Keratinocyte (primary cell): ENCODE measurements around the gene CDCP1. TPM values are rescaled to one million over a fixed set of nuclear protein-coding genes. Genes with fewer than 3 reads are reported as not detected.

Source experiments
- DNase-seq: peaks from one replicate; pipeline ENCODE4 v3.0.0-alpha.2; 2011; ENCODE audit warnings: low read depth, missing footprints, low spot score
- FAIRE-seq: peaks from 2 replicates; lab custom pipeline; 2011; peaks lifted over from hg19 to GRCh38; lab: Jason Lieb, UNC
- H2AFZ ChIP-seq: 2 replicates; pipeline ENCODE4 v1.6.0; 2012; ENCODE audit warnings: low read length, control low read depth, inconsistent platforms; ENCODE audit not compliant: control insufficient read depth
- H3K27ac ChIP-seq: 2 replicates; pipeline ENCODE4 v1.5.1; 2011; ENCODE audit warnings: low read length; ENCODE audit not compliant: control insufficient read depth, insufficient read depth
- H3K27me3 ChIP-seq: 3 replicates; pipeline ENCODE4 v1.6.0; 2011; ENCODE audit warnings: low read length; ENCODE audit not compliant: control insufficient read depth, insufficient read depth; ENCODE audit errors: extremely low read depth
- H3K36me3 ChIP-seq, 2 experiments: 2 replicates in 1 of 2; 3 replicates in 1 of 2; pipeline ENCODE4 v1.5.1; 2011; ENCODE audit warnings: low read length in 2 of 2, mild to moderate bottlenecking in 1 of 2; ENCODE audit not compliant: control insufficient read depth in 2 of 2, insufficient read depth in 2 of 2; ENCODE audit errors: extremely low read depth in 1 of 2
- H3K4me1 ChIP-seq: 3 replicates; pipeline ENCODE4 v1.5.1; 2011; ENCODE audit warnings: low read length; ENCODE audit not compliant: control insufficient read depth, insufficient read depth; ENCODE audit errors: extremely low read depth
- H3K4me2 ChIP-seq: 3 replicates; pipeline ENCODE4 v1.6.0; 2011; ENCODE audit warnings: low read depth, low read length; ENCODE audit not compliant: control insufficient read depth, insufficient read depth; ENCODE audit errors: extremely low read depth
- H3K4me3 ChIP-seq, 3 experiments: fragments of 200-600 bp in 1 of 3; sonication (generic) in 1 of 3; 2 replicates in 2 of 3; 3 replicates in 1 of 3; pipeline ENCODE4 v1.5.1; 2011 to 2016; ENCODE audit warnings: low read length in 3 of 3, mild to moderate bottlenecking in 3 of 3, control low read depth in 2 of 3, inconsistent platforms in 1 of 3, low read depth in 1 of 3, mixed read lengths in 1 of 3, mixed run types in 1 of 3, moderate library complexity in 1 of 3; ENCODE audit not compliant: control insufficient read depth in 2 of 3, insufficient read depth in 2 of 3; ENCODE audit errors: extremely low read depth in 1 of 3
- H3K79me2 ChIP-seq: 2 replicates; pipeline ENCODE4 v1.6.0; 2012; ENCODE audit warnings: low read length; ENCODE audit not compliant: control insufficient read depth, insufficient read depth
- H3K9ac ChIP-seq: 3 replicates; pipeline ENCODE4 v1.6.0; 2011; ENCODE audit warnings: low read length; ENCODE audit not compliant: control insufficient read depth, insufficient read depth; ENCODE audit errors: extremely low read depth
- H3K9me1 ChIP-seq: 3 replicates; pipeline ENCODE4 v1.6.0; 2011; ENCODE audit warnings: low read length; ENCODE audit not compliant: control insufficient read depth, insufficient read depth; ENCODE audit errors: extremely low read depth
- H3K9me3 ChIP-seq: 2 replicates; pipeline ENCODE4 v1.5.1; 2012; ENCODE audit warnings: low read depth, low read length; ENCODE audit not compliant: control insufficient read depth
- H4K20me1 ChIP-seq: 3 replicates; pipeline ENCODE4 v1.6.0; 2011; ENCODE audit warnings: low read length; ENCODE audit not compliant: control insufficient read depth, insufficient read depth; ENCODE audit errors: extremely low read depth
- CTCF ChIP-seq, 3 experiments: IDR thresholded peaks in 1 of 3; conservative IDR thresholded peaks in 1 of 3; optimal IDR thresholded peaks in 1 of 3; 2 replicates in 2 of 3; 3 replicates in 1 of 3; pipeline versions ENCODE3 to v1.5.1; 2011; ENCODE audit warnings: low read length in 3 of 3, mild to moderate bottlenecking in 3 of 3, moderate library complexity in 2 of 3, control low read depth in 1 of 3, inconsistent platforms in 1 of 3; ENCODE audit not compliant: insufficient read depth in 2 of 3; ENCODE audit errors: extremely low read depth in 1 of 3
- EZH2 ChIP-seq: IDR thresholded peaks from one replicate; pipeline ENCODE4 v1.6.1; 2012; ENCODE audit warnings: inconsistent platforms, mild to moderate bottlenecking, low read length, moderate library complexity
- dilution Hi-C: fragments of 300-500 bp; cut with MboI; formaldehyde crosslinking; loops from one replicate; pipeline ENCODE4 v1.7.0; 2020; ENCODE audit warnings: low sequenced_read_pairs; ENCODE audit not compliant: extremely low pct_ligation_motif_present
- polyA plus RNA-seq, 5 experiments: library from polyadenylated mRNA; depleted of rRNA in 3 of 5; stranded (reverse) in 3 of 5; stranded (forward) in 1 of 5; unstranded in 1 of 5; fragments of >200 nt; gene quantifications; 1 replicate in 1 of 5; 2 replicates in 3 of 5; 3 replicates in 1 of 5; pipeline versions ENCODE4 v1.2.1 to v1.2.3, GENCODE V29; 2011 to 2012; ENCODE audit warnings: missing spikeins in 2 of 5, low read depth in 1 of 5, low replicate concordance in 1 of 5

Gene CDCP1
- polyA plus RNA-seq, 1 donor (not counting 4 experiments of a cell fraction or from before 2014, with no cell fraction given), result 85.8 TPM

- H3K4me2 ChIP-seq, result peak overlapping the region; percentile 18
- no peaks in the 10 kb centered on the region for H4K20me1 ChIP-seq
- H3K4me3 ChIP-seq, result no peak overlapping the region
- dilution Hi-C loops, result no loop called here
- H3K9me3 ChIP-seq, result peaks cover 2% of the 10 kb centered on the region
- no peak overlapping the region for H2AFZ ChIP-seq
- TF ChIP-seq EZH2, result no peak
- TF ChIP-seq CTCF (optimal IDR thresholded peaks at IDR 0.05 in 1 of 3, IDR thresholded peaks at IDR 0.05 in 1 of 3, conservative IDR thresholded peaks at IDR 0.05 in 1 of 3; ENCODE audit: extremely low read depth in 1 of 3, insufficient read depth in 2 of 3, low read length in 3 of 3), result no peak
- FAIRE-seq (peak; percentile 99), DNase-seq (peak; percentile 25)
- H3K9ac ChIP-seq, result peak overlapping the region; percentile 31
- peaks cover 45 to 73% of the 10 kb centered on the region in 2 experiments for H3K36me3 ChIP-seq
- peaks cover 50% of the 10 kb centered on the region for H3K4me1 ChIP-seq
- peaks cover 46% of the 10 kb centered on the region for H3K79me2 ChIP-seq
- H3K27me3 ChIP-seq, result no peaks in the 10 kb centered on the region
- H3K9me1 ChIP-seq, result peaks cover 3% of the 10 kb centered on the region
- H3K27ac ChIP-seq, result peak overlapping the region; percentile 70
Measured at GRCh38 chr3:45088543-45089358, 57.4 kb downstream of the CDCP1 start.

GRCh38 chr3:45087155-45087554 is 59.0 kb downstream of the CDCP1 start:
- H3K27ac ChIP-seq, result no peak overlapping the region
- no peaks in the 10 kb centered on the region for H4K20me1 ChIP-seq
- H3K4me2 ChIP-seq, result no peak overlapping the region
- no peak overlapping the region for H3K9ac ChIP-seq
- H3K27me3 ChIP-seq, result no peaks in the 10 kb centered on the region
- peaks cover 46% of the 10 kb centered on the region for H3K79me2 ChIP-seq
- TF ChIP-seq CTCF (optimal IDR thresholded peaks at IDR 0.05 in 1 of 3, IDR thresholded peaks at IDR 0.05 in 1 of 3, conservative IDR thresholded peaks at IDR 0.05 in 1 of 3; ENCODE audit: extremely low read depth in 1 of 3, insufficient read depth in 2 of 3, low read length in 3 of 3) (no peak), EZH2 (no peak)
- DNase-seq (no peak), FAIRE-seq (peak; percentile 65)
- H3K4me1 ChIP-seq, result peaks cover 35% of the 10 kb centered on the region
- H3K4me3 ChIP-seq, result no peak overlapping the region
- H2AFZ ChIP-seq, result no peak overlapping the region
- H3K36me3 ChIP-seq, result peaks cover 52 to 71% of the 10 kb centered on the region in 2 experiments
- peaks cover 2% of the 10 kb centered on the region for H3K9me3 ChIP-seq
- dilution Hi-C loops, result no loop called here
- peaks cover 3% of the 10 kb centered on the region for H3K9me1 ChIP-seq
